ENCODE measurements around the gene ADCY3. TPM values are rescaled to one million over a fixed set of nuclear protein-coding genes. Genes with fewer than 3 reads are reported as not detected.

Gene ADCY3
- polyA plus RNA-seq, 3 donors: 2.5 to 9.3 (median 3.5) TPM

DNA sequence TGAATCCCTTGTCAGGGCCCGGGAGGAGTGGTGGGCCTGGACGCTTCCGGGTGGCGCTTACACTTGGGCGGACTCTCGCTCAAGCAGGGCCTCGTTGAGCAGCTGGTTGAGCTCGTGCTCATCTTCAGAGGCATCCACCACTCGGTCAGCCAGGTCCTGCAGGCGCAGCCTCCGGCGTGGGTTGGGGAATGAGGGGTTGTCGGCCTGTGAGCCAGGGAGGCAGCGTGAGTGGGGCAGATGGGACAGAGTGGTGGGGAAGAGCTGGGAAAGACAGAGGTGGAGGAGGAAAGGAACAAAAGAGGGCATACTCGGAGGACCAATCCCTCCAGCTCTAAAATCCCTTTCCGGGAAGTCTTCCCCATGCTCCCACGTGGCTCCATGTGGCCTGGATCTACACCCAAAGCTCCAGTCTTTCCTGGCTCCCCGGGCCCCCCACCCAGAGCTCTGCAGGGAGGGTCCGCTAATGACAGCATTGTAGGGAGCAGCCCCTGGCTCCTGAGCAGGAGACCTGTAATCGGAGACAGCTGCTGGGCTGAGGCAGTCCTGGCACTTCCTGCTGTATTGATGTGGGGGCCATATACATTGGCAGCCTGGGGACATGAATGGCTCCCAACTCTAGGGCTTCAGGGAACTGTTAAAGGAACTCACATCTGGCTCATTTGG lies 85.2 kb downstream of the ADCY3 start:
- TF ChIP-seq, protein P1, sequence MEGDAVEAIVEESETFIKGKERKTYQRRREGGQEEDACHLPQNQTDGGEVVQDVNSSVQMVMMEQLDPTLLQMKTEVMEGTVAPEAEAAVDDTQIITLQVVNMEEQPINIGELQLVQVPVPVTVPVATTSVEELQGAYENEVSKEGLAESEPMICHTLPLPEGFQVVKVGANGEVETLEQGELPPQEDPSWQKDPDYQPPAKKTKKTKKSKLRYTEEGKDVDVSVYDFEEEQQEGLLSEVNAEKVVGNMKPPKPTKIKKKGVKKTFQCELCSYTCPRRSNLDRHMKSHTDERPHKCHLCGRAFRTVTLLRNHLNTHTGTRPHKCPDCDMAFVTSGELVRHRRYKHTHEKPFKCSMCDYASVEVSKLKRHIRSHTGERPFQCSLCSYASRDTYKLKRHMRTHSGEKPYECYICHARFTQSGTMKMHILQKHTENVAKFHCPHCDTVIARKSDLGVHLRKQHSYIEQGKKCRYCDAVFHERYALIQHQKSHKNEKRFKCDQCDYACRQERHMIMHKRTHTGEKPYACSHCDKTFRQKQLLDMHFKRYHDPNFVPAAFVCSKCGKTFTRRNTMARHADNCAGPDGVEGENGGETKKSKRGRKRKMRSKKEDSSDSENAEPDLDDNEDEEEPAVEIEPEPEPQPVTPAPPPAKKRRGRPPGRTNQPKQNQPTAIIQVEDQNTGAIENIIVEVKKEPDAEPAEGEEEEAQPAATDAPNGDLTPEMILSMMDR (IDR thresholded peaks at IDR 0.05): no peak
- no peak for DNase-seq
- Mint-ChIP-seq H3K27me3 (ENCODE audit: low read depth in 3 of 3) (peaks cover 0 to 1% (median 0%) of the 10 kb centered on the region in 3 donors), H3K36me3 (peaks cover 30 to 46% of the 10 kb centered on the region in 2 donors), H3K4me3 (no peak overlapping the region), H3K9me3 (peaks cover 0 to 2% (median 0%) of the 10 kb centered on the region in 7 donors), H3K27ac (peak overlapping the region in 1 of 7 donors; percentile 75), H3K4me1 (no peaks in the 10 kb centered on the region)
- Histone ChIP-seq H3K4me2 (replicated peaks; ENCODE audit: extremely low read depth, low read length, poor library complexity, severe bottlenecking) (no peak overlapping the region), H3K9me3 (replicated peaks in 1 of 2; ENCODE audit: control insufficient read depth in 1 of 2, insufficient read depth in 1 of 2, low read length in 2 of 2) (no peaks in the 10 kb centered on the region), H3K9ac (ENCODE audit: insufficient read depth, low read length, poor library complexity, severe bottlenecking) (no peak overlapping the region), H3K27me3 (ENCODE audit: control insufficient read depth in 2 of 2, insufficient read depth in 2 of 2, low read length in 2 of 2) (no peaks in the 10 kb centered on the region), H3K36me3 (replicated peaks in 1 of 2; ENCODE audit: control insufficient read depth in 1 of 2, insufficient read depth in 2 of 2, low read length in 2 of 2) (peaks cover 10 to 16% of the 10 kb centered on the region in 2 donors), H4K20me1 (ENCODE audit: insufficient read depth, low read length) (no peaks in the 10 kb centered on the region), H3K4me3 (replicated peaks in 1 of 3; ENCODE audit: low read depth in 2 of 3, low read length in 3 of 3) (no peak overlapping the region), H3K27ac (ENCODE audit: low read depth in 1 of 2, low read length in 2 of 2) (no peak overlapping the region), H3K4me1 (ENCODE audit: control insufficient read depth in 1 of 2, insufficient read depth in 2 of 2, low read length in 2 of 2) (no peaks in the 10 kb centered on the region), H3K79me2 (ENCODE audit: insufficient read depth, low read length) (no peaks in the 10 kb centered on the region), H2AFZ (ENCODE audit: insufficient read depth, low read depth, low read length, poor library complexity, severe bottlenecking) (no peak overlapping the region)
- intact Hi-C loops (cut with micrococcal nuclease): no loop called here
- WGBS (ENCODE audit: insufficient coverage): 96% methylated on average over 19 of the region's 20 CpGs

DNA sequence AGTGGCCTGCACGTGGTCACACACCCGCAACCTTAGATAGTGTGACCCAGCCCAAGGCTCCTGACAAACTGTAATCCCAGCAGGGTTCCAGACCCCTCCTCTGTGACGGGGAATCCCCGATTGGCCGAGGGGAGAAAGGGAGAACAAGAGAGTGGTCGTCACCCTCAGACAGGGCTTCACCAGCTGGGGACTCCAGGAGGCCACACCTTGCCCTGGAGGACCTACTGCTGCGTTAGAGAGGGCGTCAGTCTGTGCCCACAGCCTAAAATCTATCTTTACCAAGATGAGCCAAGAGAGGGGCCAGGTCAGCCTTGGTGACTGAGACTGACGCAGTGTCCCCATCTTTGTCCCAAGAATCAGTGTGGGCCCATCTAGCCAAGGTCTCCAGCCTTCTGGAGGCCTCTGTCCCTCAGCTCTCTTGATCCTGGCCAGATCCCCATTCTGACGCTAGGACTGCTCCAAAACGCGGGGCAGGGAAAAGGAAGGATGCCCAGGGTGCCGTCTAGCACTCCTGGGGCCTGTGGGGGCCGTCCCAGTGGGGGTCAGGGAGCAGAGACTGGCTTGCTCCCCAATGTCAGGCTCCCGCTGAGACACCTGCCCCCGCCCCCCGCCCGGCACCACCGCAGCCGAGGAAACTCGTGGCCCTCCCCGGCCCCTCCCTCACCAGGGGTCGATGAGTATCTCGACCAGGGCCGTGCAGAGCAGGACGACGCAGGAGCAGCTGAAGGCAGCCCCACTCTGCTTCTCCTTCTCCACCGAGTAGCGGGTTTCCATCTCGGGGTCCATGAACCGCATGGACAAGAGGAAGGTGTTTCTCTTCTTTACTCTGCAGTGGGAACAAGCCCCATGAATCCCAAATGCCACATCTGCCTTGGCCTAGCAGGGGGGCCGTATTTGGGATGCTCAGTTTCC lies 86.0 kb downstream of the ADCY3 start:
- Histone ChIP-seq H2AFZ (ENCODE audit: insufficient read depth, low read depth, low read length, poor library complexity, severe bottlenecking) (no peak overlapping the region), H4K20me1 (ENCODE audit: insufficient read depth, low read length) (no peaks in the 10 kb centered on the region), H3K27ac (ENCODE audit: low read depth in 1 of 2, low read length in 2 of 2) (no peak overlapping the region), H3K9ac (ENCODE audit: insufficient read depth, low read length, poor library complexity, severe bottlenecking) (no peak overlapping the region), H3K79me2 (ENCODE audit: insufficient read depth, low read length) (no peaks in the 10 kb centered on the region), H3K4me1 (ENCODE audit: control insufficient read depth in 1 of 2, insufficient read depth in 2 of 2, low read length in 2 of 2) (no peaks in the 10 kb centered on the region), H3K4me2 (replicated peaks; ENCODE audit: extremely low read depth, low read length, poor library complexity, severe bottlenecking) (no peak overlapping the region), H3K4me3 (replicated peaks in 1 of 3; ENCODE audit: low read depth in 2 of 3, low read length in 3 of 3) (no peak overlapping the region), H3K9me3 (replicated peaks in 1 of 2; ENCODE audit: control insufficient read depth in 1 of 2, insufficient read depth in 1 of 2, low read length in 2 of 2) (no peaks in the 10 kb centered on the region), H3K36me3 (replicated peaks in 1 of 2; ENCODE audit: control insufficient read depth in 1 of 2, insufficient read depth in 2 of 2, low read length in 2 of 2) (peaks cover 10 to 16% of the 10 kb centered on the region in 2 donors), H3K27me3 (ENCODE audit: control insufficient read depth in 2 of 2, insufficient read depth in 2 of 2, low read length in 2 of 2) (no peaks in the 10 kb centered on the region)
- intact Hi-C loops (cut with micrococcal nuclease): no loop called here
- DNase-seq: no peak
- Mint-ChIP-seq H3K9me3 (peaks cover 0 to 2% (median 0%) of the 10 kb centered on the region in 7 donors), H3K4me3 (no peak overlapping the region), H3K4me1 (no peaks in the 10 kb centered on the region), H3K36me3 (peaks cover 29 to 45% of the 10 kb centered on the region in 2 donors), H3K27me3 (ENCODE audit: low read depth in 3 of 3) (peaks cover 0 to 1% (median 0%) of the 10 kb centered on the region in 3 donors), H3K27ac (peak overlapping the region in 3 of 7 donors; percentile 21 to 56 (median 23))
- 98% methylated on average over 26 of the region's 32 CpGs for WGBS (ENCODE audit: insufficient coverage)
- TF ChIP-seq, protein P1 (IDR thresholded peaks at IDR 0.05): no peak
